ENCODE data around the gene PRKCI.
A peak's percentile ranks its signal among the peaks of the same experiment; 100 is the strongest.

The PRKCI gene

GRCh38 chr3:170180079-170180907, 41.9 kb upstream of the PRKCI start:
- TF ChIP-seq ZBTB7A (IDR thresholded peaks at IDR 0.05; ENCODE audit: low read depth) (no peak), FOXM1 (IDR thresholded peaks at IDR 0.05; ENCODE audit: borderline replicate concordance, low read depth) (no peak), NFIC (IDR thresholded peaks at IDR 0.05) (no peak), EGR1 (IDR thresholded peaks at IDR 0.05) (no peak), TCF12 (IDR thresholded peaks at IDR 0.05; ENCODE audit: low read depth) (no peak), TAF1 (IDR thresholded peaks at IDR 0.05; ENCODE audit: low read depth) (no peak), CREB1 (IDR thresholded peaks at IDR 0.05; ENCODE audit: low read depth) (no peak)

GRCh38 chr3:170180908-170181885, 41.0 kb upstream of the PRKCI start, which contains the start of gene PHC3:
TSS of gene PHC3 (minus strand) at chr3:170181733. CDS start at chr3:170181715, 18 bp downstream.
- TF ChIP-seq EGR1 (IDR thresholded peaks at IDR 0.05): peak; percentile 14; the same call in 1 of the 2 replicates
- TF ChIP-seq TCF12 (IDR thresholded peaks at IDR 0.05; ENCODE audit: low read depth): no peak; the same call in none of the 2 replicates
- TF ChIP-seq FOXM1 (IDR thresholded peaks at IDR 0.05; ENCODE audit: borderline replicate concordance, low read depth): no peak; the same call in 1 of the 2 replicates
- peak; percentile 84 for TF ChIP-seq CEBPB (IDR thresholded peaks at IDR 0.05)
- no peak for TF ChIP-seq CREB1 (IDR thresholded peaks at IDR 0.05; ENCODE audit: low read depth)
- no peak; the same call in 1 of the 2 replicates for TF ChIP-seq EP300 (IDR thresholded peaks at IDR 0.05; ENCODE audit: borderline replicate concordance)
- TF ChIP-seq YY1 (IDR thresholded peaks at IDR 0.05; ENCODE audit: low read depth): peak; percentile 95
- TF ChIP-seq RAD21 (IDR thresholded peaks at IDR 0.05; ENCODE audit: low read depth): no peak
- peak; percentile 33; the same call in 1 of the 2 replicates for TF ChIP-seq REST (IDR thresholded peaks at IDR 0.05; ENCODE audit: low read depth)
- peak; percentile 89 for TF ChIP-seq MAX (IDR thresholded peaks at IDR 0.05)
- no peak; the same call in 1 of the 2 replicates for TF ChIP-seq ZBTB7A (IDR thresholded peaks at IDR 0.05; ENCODE audit: low read depth)
- TF ChIP-seq NFIC (IDR thresholded peaks at IDR 0.05): no peak
- peak; percentile 35 for TF ChIP-seq TEAD4 (IDR thresholded peaks at IDR 0.05)
- peak; percentile 95 for TF ChIP-seq TAF1 (IDR thresholded peaks at IDR 0.05; ENCODE audit: low read depth)
- TF ChIP-seq USF1 (IDR thresholded peaks at IDR 0.05): peak; percentile 98

- no peak for TF ChIP-seq REST (IDR thresholded peaks at IDR 0.05; ENCODE audit: low read depth)
- no peak for TF ChIP-seq EP300 (IDR thresholded peaks at IDR 0.05; ENCODE audit: borderline replicate concordance)
- no peak for TF ChIP-seq TEAD4 (IDR thresholded peaks at IDR 0.05)
- no peak for TF ChIP-seq RAD21 (IDR thresholded peaks at IDR 0.05; ENCODE audit: low read depth)
- TF ChIP-seq TAF1 (IDR thresholded peaks at IDR 0.05; ENCODE audit: low read depth): no peak
- TF ChIP-seq USF1 (IDR thresholded peaks at IDR 0.05): no peak
- TF ChIP-seq EGR1 (IDR thresholded peaks at IDR 0.05): no peak
- TF ChIP-seq ZBTB7A (IDR thresholded peaks at IDR 0.05; ENCODE audit: low read depth): no peak
- no peak for TF ChIP-seq FOXM1 (IDR thresholded peaks at IDR 0.05; ENCODE audit: borderline replicate concordance, low read depth)
- no peak for TF ChIP-seq YY1 (IDR thresholded peaks at IDR 0.05; ENCODE audit: low read depth)
- no peak for TF ChIP-seq TCF12 (IDR thresholded peaks at IDR 0.05; ENCODE audit: low read depth)
- no peak for TF ChIP-seq CREB1 (IDR thresholded peaks at IDR 0.05; ENCODE audit: low read depth)
These were observed 32.6 kb upstream of the PRKCI start for GRCh38 chr3:170189398-170190256.

- TF ChIP-seq REST (IDR thresholded peaks at IDR 0.05; ENCODE audit: low read depth): no peak
- no peak for TF ChIP-seq EP300 (IDR thresholded peaks at IDR 0.05; ENCODE audit: borderline replicate concordance)
- TF ChIP-seq USF1 (IDR thresholded peaks at IDR 0.05): no peak
- no peak for TF ChIP-seq FOXM1 (IDR thresholded peaks at IDR 0.05; ENCODE audit: borderline replicate concordance, low read depth)
- TF ChIP-seq TCF12 (IDR thresholded peaks at IDR 0.05; ENCODE audit: low read depth): no peak
- no peak for TF ChIP-seq NFIC (IDR thresholded peaks at IDR 0.05)
- TF ChIP-seq RAD21 (IDR thresholded peaks at IDR 0.05; ENCODE audit: low read depth): no peak
- TF ChIP-seq TAF1 (IDR thresholded peaks at IDR 0.05; ENCODE audit: low read depth): no peak
- no peak for TF ChIP-seq MAX (IDR thresholded peaks at IDR 0.05)
- TF ChIP-seq CEBPB (IDR thresholded peaks at IDR 0.05): no peak
- no peak for TF ChIP-seq YY1 (IDR thresholded peaks at IDR 0.05; ENCODE audit: low read depth)
- no peak for TF ChIP-seq ZBTB7A (IDR thresholded peaks at IDR 0.05; ENCODE audit: low read depth)
- TF ChIP-seq CREB1 (IDR thresholded peaks at IDR 0.05; ENCODE audit: low read depth): no peak
- no peak for TF ChIP-seq TEAD4 (IDR thresholded peaks at IDR 0.05)
- no peak for TF ChIP-seq EGR1 (IDR thresholded peaks at IDR 0.05)
These were observed 25.4 kb upstream of the PRKCI start for GRCh38 chr3:170196833-170197232.

Data from Ishikawa (cell line).